ENCODE data around the gene TBC1D2. TPM values are rescaled to one million over a fixed set of nuclear protein-coding genes. Genes with fewer than 3 reads are reported as not detected.

The TBC1D2 gene
- total RNA-seq, 2 experiments from 2014 or later: 3.1 to 5.5 TPM

DNA sequence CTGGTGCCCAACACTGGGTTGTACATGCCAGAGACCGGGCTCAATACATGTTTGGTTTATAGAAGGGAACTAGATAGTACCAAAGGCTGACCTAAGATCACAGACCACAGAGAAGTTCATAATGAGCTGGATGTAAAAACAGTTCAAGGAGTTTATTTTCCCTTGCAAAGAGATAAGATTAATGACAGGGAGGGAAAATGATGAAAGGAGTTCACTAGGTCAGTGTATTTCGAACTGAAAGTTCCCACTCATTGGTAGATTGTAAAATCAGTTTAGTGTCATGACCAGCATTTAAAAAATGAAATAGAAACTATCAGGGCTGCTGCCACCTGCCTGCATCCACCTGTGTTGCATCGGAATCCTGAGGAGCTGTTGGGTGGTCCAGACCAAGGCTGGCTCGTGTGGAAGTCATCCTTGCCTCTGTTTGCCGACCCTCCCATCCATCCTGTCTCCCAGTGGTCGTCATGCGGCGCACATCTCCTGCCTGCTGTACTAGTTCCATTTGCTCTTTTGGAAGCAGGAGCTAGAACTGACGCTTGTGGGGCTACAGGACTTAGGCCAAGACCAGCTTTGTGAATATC lies 21.1 kb downstream of the TBC1D2 start:
- no peak for TF ChIP-seq EZH2phosphoT487 (IDR thresholded peaks at IDR 0.05; ENCODE audit: borderline replicate concordance, low read depth, low read length)
- TF ChIP-seq, protein P1, sequence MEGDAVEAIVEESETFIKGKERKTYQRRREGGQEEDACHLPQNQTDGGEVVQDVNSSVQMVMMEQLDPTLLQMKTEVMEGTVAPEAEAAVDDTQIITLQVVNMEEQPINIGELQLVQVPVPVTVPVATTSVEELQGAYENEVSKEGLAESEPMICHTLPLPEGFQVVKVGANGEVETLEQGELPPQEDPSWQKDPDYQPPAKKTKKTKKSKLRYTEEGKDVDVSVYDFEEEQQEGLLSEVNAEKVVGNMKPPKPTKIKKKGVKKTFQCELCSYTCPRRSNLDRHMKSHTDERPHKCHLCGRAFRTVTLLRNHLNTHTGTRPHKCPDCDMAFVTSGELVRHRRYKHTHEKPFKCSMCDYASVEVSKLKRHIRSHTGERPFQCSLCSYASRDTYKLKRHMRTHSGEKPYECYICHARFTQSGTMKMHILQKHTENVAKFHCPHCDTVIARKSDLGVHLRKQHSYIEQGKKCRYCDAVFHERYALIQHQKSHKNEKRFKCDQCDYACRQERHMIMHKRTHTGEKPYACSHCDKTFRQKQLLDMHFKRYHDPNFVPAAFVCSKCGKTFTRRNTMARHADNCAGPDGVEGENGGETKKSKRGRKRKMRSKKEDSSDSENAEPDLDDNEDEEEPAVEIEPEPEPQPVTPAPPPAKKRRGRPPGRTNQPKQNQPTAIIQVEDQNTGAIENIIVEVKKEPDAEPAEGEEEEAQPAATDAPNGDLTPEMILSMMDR (conservative IDR thresholded peaks at IDR 0.05; ENCODE audit: low read length): peak; percentile 30
- DNase-seq (ENCODE audit: low spot score): no peak
- intact Hi-C loops (cut with micrococcal nuclease; ENCODE audit: unreplicated experiment): no loop called here
- no peak overlapping the region for H2AFZ ChIP-seq (ENCODE audit: low read length)
- H3K9me3 ChIP-seq (ENCODE audit: low read length): no peaks in the 10 kb centered on the region
- no peaks in the 10 kb centered on the region for H3K36me3 ChIP-seq (ENCODE audit: insufficient read depth, low read length)
- BruUV-seq (replicated peaks): no TSS peak
- H3K27ac ChIP-seq (ENCODE audit: low read depth, low read length, poor library complexity, severe bottlenecking): no peak overlapping the region
- POLR2A ChIA-PET: interaction anchor here (1.6 kb wide), 1 partner anchor 21 kb away, joined by 6 read pairs; the partner anchor contains the start of gene TBC1D2
- CTCF ChIA-PET (ENCODE audit: unreplicated experiment): interaction anchor here (0.6 kb wide), 1 partner anchor 580 kb away, joined by 3 read pairs; no protein-coding TSS in a partner anchor
- H3K9me2 ChIP-seq (ENCODE audit: insufficient read depth, low read length): no peaks in the 10 kb centered on the region
- peaks cover 13% of the 10 kb centered on the region for H3K4me1 ChIP-seq (ENCODE audit: insufficient read depth, low read length, poor library complexity, severe bottlenecking)
- H3K4me3 ChIP-seq (ENCODE audit: low read depth, low read length, poor library complexity, severe bottlenecking): no peak overlapping the region
- H3K79me2 ChIP-seq (ENCODE audit: insufficient read depth, low read depth, low read length): no peaks in the 10 kb centered on the region
- H3K4me2 ChIP-seq (ENCODE audit: low read length): no peak overlapping the region
- H4K20me1 ChIP-seq (ENCODE audit: insufficient read depth, low read length): no peaks in the 10 kb centered on the region

DNA sequence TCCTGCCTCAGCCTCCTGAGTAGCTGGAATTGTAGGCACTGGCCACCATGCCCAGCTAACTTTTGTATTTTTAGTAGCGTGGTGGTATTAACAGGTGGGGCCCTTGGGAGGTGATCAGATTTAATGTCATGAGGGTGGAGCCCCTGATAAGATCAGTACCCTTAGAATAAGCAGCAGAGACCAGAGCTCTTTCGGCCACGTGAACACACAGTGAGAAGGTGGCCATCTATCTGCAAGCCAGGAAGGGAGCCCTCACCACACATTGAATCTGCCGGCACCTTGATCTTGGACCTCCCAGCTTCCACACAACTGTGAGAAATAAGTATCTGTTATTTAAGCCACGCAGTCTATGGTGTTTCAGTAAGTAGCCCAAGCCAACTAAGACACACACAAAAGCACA lies 22.5 kb downstream of the TBC1D2 start:
- BruUV-seq (replicated peaks): no TSS peak
- H3K4me3 ChIP-seq (ENCODE audit: low read depth, low read length, poor library complexity, severe bottlenecking): no peak overlapping the region
- no peaks in the 10 kb centered on the region for H3K36me3 ChIP-seq (ENCODE audit: insufficient read depth, low read length)
- H3K9me2 ChIP-seq (ENCODE audit: insufficient read depth, low read length): no peaks in the 10 kb centered on the region
- no peak overlapping the region for H3K4me2 ChIP-seq (ENCODE audit: low read length)
- no peak overlapping the region for H2AFZ ChIP-seq (ENCODE audit: low read length)
- H4K20me1 ChIP-seq (ENCODE audit: insufficient read depth, low read length): no peaks in the 10 kb centered on the region
- DNase-seq (ENCODE audit: low spot score): no peak
- intact Hi-C loops (cut with micrococcal nuclease; ENCODE audit: unreplicated experiment): no loop called here
- CTCF ChIA-PET (ENCODE audit: unreplicated experiment): interaction anchor here (0.6 kb wide), 2 partner anchors 9 to 23 kb away, joined by 3 to 4 read pairs; partner anchors contain the start of gene TBC1D2
- no peaks in the 10 kb centered on the region for H3K9me3 ChIP-seq (ENCODE audit: low read length)
- no peak overlapping the region for H3K27ac ChIP-seq (ENCODE audit: low read depth, low read length, poor library complexity, severe bottlenecking)
- POLR2A ChIA-PET: interaction anchor here (1.0 to 1.5 kb wide), 3 partner anchors 9 to 23 kb away, joined by 4 to 6 read pairs (median 5); partner anchors contain the start of gene TBC1D2
- H3K79me2 ChIP-seq (ENCODE audit: insufficient read depth, low read depth, low read length): no peaks in the 10 kb centered on the region
- H3K4me1 ChIP-seq (ENCODE audit: insufficient read depth, low read length, poor library complexity, severe bottlenecking): peaks cover 13% of the 10 kb centered on the region
- TF ChIP-seq, protein P1 (conservative IDR thresholded peaks at IDR 0.05; ENCODE audit: low read length): no peak
- no peak for TF ChIP-seq EZH2phosphoT487 (IDR thresholded peaks at IDR 0.05; ENCODE audit: borderline replicate concordance, low read depth, low read length)
